WERI-Rb-1 (cell line): ENCODE data around the gene C20orf144.
A peak's percentile ranks its signal among the peaks of the same experiment; 100 is the strongest.

Experiments used
- DNase-seq: peaks from one replicate; pipeline ENCODE4 v3.0.0-alpha.2; 2020
- H3K27ac ChIP-seq: fragments of 250-450 bp; sonication (Bioruptor Pico); 2 replicates; pipeline ENCODE4 v1.5.1; 2020; ENCODE audit warnings: mild to moderate bottlenecking, moderate library complexity
- H3K27me3 ChIP-seq: fragments of 250-450 bp; sonication (Bioruptor Pico); 2 replicates; pipeline ENCODE4 v1.5.1; 2021; ENCODE audit warnings: mild to moderate bottlenecking, low read depth, moderate library complexity; ENCODE audit not compliant: insufficient read depth, severe bottlenecking
- H3K36me3 ChIP-seq: fragments of 250-450 bp; sonication (Bioruptor Pico); 2 replicates; pipeline ENCODE4 v1.5.1; 2020; ENCODE audit warnings: mild to moderate bottlenecking, moderate library complexity
- H3K4me3 ChIP-seq: 2 replicates; pipeline ENCODE4 v1.5.1; 2011; ENCODE audit warnings: low read depth, mild to moderate bottlenecking, control low read depth, low read length
- H3K9me3 ChIP-seq: fragments of 250-450 bp; sonication (Bioruptor Pico); 2 replicates; pipeline ENCODE4 v1.5.1; 2021; ENCODE audit warnings: mild to moderate bottlenecking, moderate library complexity; ENCODE audit not compliant: severe bottlenecking
- TF ChIP-seq, protein P1 (sequence below): IDR thresholded peaks from 2 replicates; pipeline ENCODE4 v1.5.1; 2011; ENCODE audit warnings: low read depth, mild to moderate bottlenecking, control low read depth, inconsistent platforms, low read length

The C20orf144 gene

GRCh38 chr20:33659341-33660034, 2.6 kb upstream of the C20orf144 start:
- H3K4me3 ChIP-seq = no peak overlapping the region
- DNase-seq = no peak
- no peak overlapping the region for H3K27ac ChIP-seq
- H3K9me3 ChIP-seq = no peaks in the 10 kb centered on the region
- TF ChIP-seq, protein P1, sequence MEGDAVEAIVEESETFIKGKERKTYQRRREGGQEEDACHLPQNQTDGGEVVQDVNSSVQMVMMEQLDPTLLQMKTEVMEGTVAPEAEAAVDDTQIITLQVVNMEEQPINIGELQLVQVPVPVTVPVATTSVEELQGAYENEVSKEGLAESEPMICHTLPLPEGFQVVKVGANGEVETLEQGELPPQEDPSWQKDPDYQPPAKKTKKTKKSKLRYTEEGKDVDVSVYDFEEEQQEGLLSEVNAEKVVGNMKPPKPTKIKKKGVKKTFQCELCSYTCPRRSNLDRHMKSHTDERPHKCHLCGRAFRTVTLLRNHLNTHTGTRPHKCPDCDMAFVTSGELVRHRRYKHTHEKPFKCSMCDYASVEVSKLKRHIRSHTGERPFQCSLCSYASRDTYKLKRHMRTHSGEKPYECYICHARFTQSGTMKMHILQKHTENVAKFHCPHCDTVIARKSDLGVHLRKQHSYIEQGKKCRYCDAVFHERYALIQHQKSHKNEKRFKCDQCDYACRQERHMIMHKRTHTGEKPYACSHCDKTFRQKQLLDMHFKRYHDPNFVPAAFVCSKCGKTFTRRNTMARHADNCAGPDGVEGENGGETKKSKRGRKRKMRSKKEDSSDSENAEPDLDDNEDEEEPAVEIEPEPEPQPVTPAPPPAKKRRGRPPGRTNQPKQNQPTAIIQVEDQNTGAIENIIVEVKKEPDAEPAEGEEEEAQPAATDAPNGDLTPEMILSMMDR = no peak
- peaks cover 27% of the 10 kb centered on the region for H3K36me3 ChIP-seq
- H3K27me3 ChIP-seq = no peaks in the 10 kb centered on the region

DNA sequence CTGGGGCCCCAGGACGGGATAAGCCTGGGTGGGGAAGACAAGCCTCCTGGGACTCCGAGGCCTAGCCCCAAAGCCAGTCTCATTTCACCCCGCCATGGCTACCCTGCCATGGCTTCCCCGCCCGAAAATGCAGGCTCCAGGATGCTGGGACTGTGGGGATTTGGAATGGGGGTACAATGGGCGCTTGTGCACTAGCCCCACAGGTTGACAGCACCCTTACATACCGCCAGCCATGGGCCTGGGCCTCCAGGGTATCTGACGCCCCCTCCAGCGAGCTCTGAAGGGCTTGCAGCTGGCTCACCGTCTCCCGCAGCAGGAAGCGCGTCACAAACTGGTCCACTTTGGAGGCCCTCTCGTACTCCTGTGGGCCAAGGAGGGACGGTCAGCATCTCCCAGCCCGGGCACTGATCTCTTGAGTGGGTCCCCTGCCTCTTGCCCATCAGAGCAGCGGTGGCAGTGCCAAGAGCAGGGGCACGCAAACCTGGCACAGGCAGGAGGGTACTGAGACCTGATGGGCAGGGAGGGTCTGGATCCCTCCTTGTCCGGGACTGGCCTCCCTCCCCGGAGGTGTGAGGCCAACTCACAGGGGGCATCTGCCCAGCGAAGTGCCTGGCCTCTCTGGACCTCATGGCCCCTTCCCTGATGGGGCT, 2.0 kb upstream of the C20orf144 start:
- TF ChIP-seq, protein P1 = no peak
- Histone ChIP-seq H3K27me3 (no peaks in the 10 kb centered on the region), H3K27ac (no peak overlapping the region), H3K36me3 (peaks cover 27% of the 10 kb centered on the region), H3K9me3 (no peaks in the 10 kb centered on the region), H3K4me3 (no peak overlapping the region)
- no peak for DNase-seq

DNA sequence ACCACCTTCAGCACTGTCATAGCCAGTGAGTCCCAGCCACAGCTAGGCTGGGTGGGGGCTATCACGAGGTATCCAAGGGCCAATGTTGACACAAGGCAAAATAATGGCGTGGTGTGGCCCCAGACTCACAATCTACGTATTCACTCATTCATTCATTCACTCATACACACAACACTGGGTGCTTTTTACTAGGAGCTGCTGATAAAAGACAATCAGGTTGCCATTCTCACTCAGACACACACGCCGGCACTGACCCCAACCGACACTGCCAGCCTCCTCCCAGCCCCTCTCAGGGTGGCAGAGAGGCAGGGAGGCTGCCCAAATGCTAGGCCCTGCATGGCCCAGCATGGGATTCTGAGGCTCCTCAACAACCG, 1.5 kb upstream of the C20orf144 start:
- Histone ChIP-seq H3K27ac (no peak overlapping the region), H3K4me3 (no peak overlapping the region), H3K36me3 (peaks cover 27% of the 10 kb centered on the region), H3K9me3 (no peaks in the 10 kb centered on the region), H3K27me3 (no peaks in the 10 kb centered on the region)
- no peak for DNase-seq
- TF ChIP-seq, protein P1 = no peak

- Histone ChIP-seq H3K27me3 (no peaks in the 10 kb centered on the region), H3K36me3 (peaks cover 18% of the 10 kb centered on the region), H3K4me3 (peak overlapping the region; percentile 71), H3K27ac (peak overlapping the region; percentile 74), H3K9me3 (no peaks in the 10 kb centered on the region)
- TF ChIP-seq, protein P1 = no peak
- DNase-seq = peak; percentile 78
These were observed 1.3 kb downstream of the C20orf144 start for GRCh38 chr20:33663161-33664084.

GRCh38 chr20:33664085-33664761, 2.1 kb downstream of the C20orf144 start:
- no peak for DNase-seq
- H3K27ac ChIP-seq = peak overlapping the region; percentile 74
- peaks cover 23% of the 10 kb centered on the region for H3K36me3 ChIP-seq
- peak overlapping the region; percentile 71 for H3K4me3 ChIP-seq
- no peaks in the 10 kb centered on the region for H3K9me3 ChIP-seq
- TF ChIP-seq, protein P1 = no peak
- no peaks in the 10 kb centered on the region for H3K27me3 ChIP-seq
